GM23338 (cell line): ENCODE data around the gene LRRC27. TPM values are rescaled to one million over a fixed set of nuclear protein-coding genes. Genes with fewer than 3 reads are reported as not detected.

ENCODE experiments used
- ATAC-seq: fragments of 200-7000 bp; cut with Tn5 transposase; 3 replicates; pipeline ENCODE4 v1.9.1; 2020
- DNase-seq: peaks from one replicate; pipeline ENCODE4 v3.0.0-alpha.2; 2015; ENCODE audit warnings: low spot score
- H2AFZ ChIP-seq: fragments of 200-600 bp; sonication (generic); 2 replicates; pipeline ENCODE4 v1.8.0; 2016; ENCODE audit warnings: antibody characterized with exemption, mild to moderate bottlenecking, moderate library complexity
- H3F3A ChIP-seq: fragments of 200-600 bp; sonication (generic); replicated peaks from 2 replicates; pipeline ENCODE4 v1.8.0; 2017; ENCODE audit warnings: antibody characterized with exemption, mixed run types, low read depth
- H3K27ac ChIP-seq: fragments of 200-600 bp; sonication (generic); 2 replicates; pipeline ENCODE4 v1.6.1; 2016; ENCODE audit warnings: low read depth
- H3K27me3 ChIP-seq: fragments of 200-600 bp; sonication (generic); 2 replicates; pipeline ENCODE4 v1.8.0; 2016; ENCODE audit warnings: mild to moderate bottlenecking, mixed run types, moderate library complexity; ENCODE audit not compliant: insufficient read depth
- H3K36me3 ChIP-seq: fragments of 200-600 bp; sonication (generic); 2 replicates; pipeline ENCODE4 v1.8.0; 2016; ENCODE audit warnings: mild to moderate bottlenecking; ENCODE audit not compliant: insufficient read depth
- H3K4me1 ChIP-seq: fragments of 200-600 bp; sonication (generic); 2 replicates; pipeline ENCODE4 v1.8.0; 2016; ENCODE audit warnings: mild to moderate bottlenecking, moderate library complexity; ENCODE audit not compliant: insufficient read depth
- H3K4me2 ChIP-seq: fragments of 200-600 bp; sonication (generic); 2 replicates; pipeline ENCODE4 v1.7.1; 2017; ENCODE audit warnings: mixed run types
- H3K4me3 ChIP-seq: fragments of 200-600 bp; sonication (generic); 2 replicates; pipeline ENCODE4 v1.6.1; 2016; ENCODE audit warnings: mixed run types
- H3K79me2 ChIP-seq: fragments of 200-600 bp; sonication (generic); replicated peaks from 2 replicates; pipeline ENCODE4 v1.8.0; 2017; ENCODE audit warnings: mild to moderate bottlenecking; ENCODE audit not compliant: insufficient read depth
- H3K9me2 ChIP-seq: fragments of 200-600 bp; sonication (generic); 2 replicates; pipeline ENCODE4 v1.8.0; 2017; ENCODE audit not compliant: insufficient read depth
- H4K20me1 ChIP-seq: fragments of 200-600 bp; sonication (generic); replicated peaks from 2 replicates; pipeline ENCODE4 v1.8.0; 2017; ENCODE audit warnings: mild to moderate bottlenecking; ENCODE audit not compliant: insufficient read depth
- H3K27ac Mint-ChIP-seq: 2 replicates; pipeline ENCODE4 v1.8.0; 2020; ENCODE audit warnings: inconsistent platforms, mild to moderate bottlenecking, moderate library complexity, mixed read lengths
- H3K27me3 Mint-ChIP-seq: 3 replicates; pipeline ENCODE4 v1.8.0; 2022; ENCODE audit warnings: low read depth, mild to moderate bottlenecking, moderate library complexity, mixed read lengths, inconsistent platforms; ENCODE audit not compliant: insufficient read depth, poor library complexity
- H3K36me3 Mint-ChIP-seq: 3 replicates; pipeline ENCODE4 v1.8.0; 2021; ENCODE audit warnings: low read depth, mild to moderate bottlenecking, inconsistent platforms, moderate library complexity, mixed read lengths
- H3K4me1 Mint-ChIP-seq: 3 replicates; pipeline ENCODE4 v1.8.0; 2020; ENCODE audit warnings: mild to moderate bottlenecking, inconsistent platforms, mixed read lengths
- H3K4me3 Mint-ChIP-seq: 3 replicates; pipeline ENCODE4 v1.8.0; 2021; ENCODE audit warnings: moderate library complexity, mild to moderate bottlenecking, inconsistent platforms, mixed read lengths
- H3K9me3 Mint-ChIP-seq: 3 replicates; pipeline ENCODE4 v1.8.0; 2020; ENCODE audit warnings: moderate library complexity, mild to moderate bottlenecking, inconsistent platforms, mixed read lengths
- CREB1 ChIP-seq: fragments of 250-450 bp; sonication (Bioruptor Pico); IDR thresholded peaks from 2 replicates; pipeline ENCODE4 v1.5.0; 2020; ENCODE audit warnings: low read depth, mild to moderate bottlenecking, moderate library complexity
- CTCF ChIP-seq, 2 experiments: fragments of 200-600 bp in 1 of 2; sonication (generic) in 1 of 2; conservative IDR thresholded peaks; 2 replicates each; pipeline versions ENCODE4 v1.5.1 to v1.6.1; 2016 to 2017; ENCODE audit warnings: antibody characterized with exemption in 2 of 2, low read depth in 2 of 2, mild to moderate bottlenecking in 2 of 2, moderate library complexity in 1 of 2
- ETS1 ChIP-seq: IDR thresholded peaks from 2 replicates; pipeline ENCODE4 v1.6.1; 2016; ENCODE audit warnings: antibody characterized with exemption
- EZH2 ChIP-seq: fragments of 200-600 bp; sonication (generic); IDR thresholded peaks from one replicate; pipeline ENCODE4 v1.8.0; 2017; ENCODE audit warnings: antibody characterized with exemption, mild to moderate bottlenecking, low read depth; ENCODE audit not compliant: unreplicated experiment
- EZH2phosphoT487 ChIP-seq: fragments of 200-600 bp; sonication (generic); IDR thresholded peaks from one replicate; pipeline ENCODE4 v1.8.1; 2018; ENCODE audit warnings: antibody characterized with exemption; ENCODE audit not compliant: unreplicated experiment
- JUNB ChIP-seq: IDR thresholded peaks from one replicate; pipeline ENCODE4 v1.6.1; 2016; ENCODE audit warnings: antibody characterized with exemption; ENCODE audit not compliant: unreplicated experiment
- REST ChIP-seq: IDR thresholded peaks from one replicate; pipeline ENCODE4 v1.6.1; 2018; ENCODE audit warnings: antibody characterized with exemption; ENCODE audit not compliant: unreplicated experiment
- STAT1 ChIP-seq: IDR thresholded peaks from one replicate; pipeline ENCODE4 v1.6.1; 2016; ENCODE audit warnings: antibody characterized with exemption; ENCODE audit not compliant: unreplicated experiment
- ZNF331 ChIP-seq: fragments of 250-450 bp; sonication (Bioruptor Pico); IDR thresholded peaks from 2 replicates; pipeline ENCODE4 v1.5.0; 2020; ENCODE audit warnings: low read depth, mild to moderate bottlenecking, moderate library complexity
- polyA plus RNA-seq: library from polyadenylated mRNA; unstranded; fragments of >200 nt; fragmentation: Nextera tagmentation; extraction: Ambion mirVana; gene quantifications from 2 replicates; pipeline ENCODE4 v1.2.1, GENCODE V29; 2016
- total RNA-seq: library from RNA; depleted of rRNA; stranded (reverse); fragments of >200 nt; shearing (Covaris generic); gene quantifications from 2 replicates; pipeline ENCODE4 v1.2.3, GENCODE V29; 2014

LRRC27 gene
- total and polyA plus RNA-seq, 2 experiments from 2014 or later = 2.9 to 3.5 TPM

GRCh38 chr10:132361581-132362101, 29.6 kb downstream of the LRRC27 start:
- Histone ChIP-seq H4K20me1 (no peaks in the 10 kb centered on the region), H3K36me3 (no peaks in the 10 kb centered on the region), H3K4me1 (no peaks in the 10 kb centered on the region), H3K27me3 (no peaks in the 10 kb centered on the region), H3F3A (0 out of 2 replicates have a peak, but pooled peaks cover 3% of the 10 kb centered on the region), H2AFZ (no peak overlapping the region), H3K9me2 (no peaks in the 10 kb centered on the region), H3K79me2 (no peaks in the 10 kb centered on the region), H3K27ac (no peak overlapping the region), H3K4me3 (no peak overlapping the region), H3K4me2 (no peak overlapping the region)
- Mint-ChIP-seq H3K27ac (no peak overlapping the region), H3K27me3 (peaks cover 7% of the 10 kb centered on the region), H3K9me3 (no peaks in the 10 kb centered on the region; the same call in 2 of the 3 replicates), H3K4me1 (peaks cover 3% of the 10 kb centered on the region; the same call in 2 of the 3 replicates), H3K36me3 (peaks cover 3% of the 10 kb centered on the region; the same call in 1 of the 3 replicates), H3K4me3 (no peak overlapping the region)
- no peak for DNase-seq
- no peak for TF ChIP-seq CTCF (conservative IDR thresholded peaks at IDR 0.05; ENCODE audit: low read depth in 2 of 2)
- no peak for TF ChIP-seq EZH2
- TF ChIP-seq EZH2phosphoT487 = no peak
- no peak for ATAC-seq

- ATAC-seq = no peak
- TF ChIP-seq STAT1 (no peak), ZNF331 (no peak), CREB1 (CRISPR knock-in tag) (no peak), EZH2phosphoT487 (no peak), ETS1 (no peak), CTCF (conservative IDR thresholded peaks at IDR 0.05; ENCODE audit: low read depth in 2 of 2) (no peak), JUNB (no peak), EZH2 (no peak), REST (no peak)
Observed at GRCh38 chr10:132362151-132362611, 30.2 kb downstream of the LRRC27 start.

More at GRCh38 chr10:132362151-132362611, 30.2 kb downstream of the LRRC27 start:
- Histone ChIP-seq H3F3A (0 out of 2 replicates have a peak, but pooled peaks cover 3% of the 10 kb centered on the region), H3K27ac (no peak overlapping the region), H3K4me2 (no peak overlapping the region), H3K9me2 (no peaks in the 10 kb centered on the region), H4K20me1 (no peaks in the 10 kb centered on the region), H3K27me3 (no peaks in the 10 kb centered on the region), H3K4me3 (no peak overlapping the region), H3K79me2 (no peaks in the 10 kb centered on the region), H2AFZ (no peak overlapping the region), H3K4me1 (no peaks in the 10 kb centered on the region), H3K36me3 (no peaks in the 10 kb centered on the region)
- Mint-ChIP-seq H3K27ac (no peak overlapping the region), H3K4me1 (peaks cover 3% of the 10 kb centered on the region; the same call in 2 of the 3 replicates), H3K9me3 (no peaks in the 10 kb centered on the region; the same call in 2 of the 3 replicates), H3K27me3 (peaks cover 7% of the 10 kb centered on the region), H3K4me3 (no peak overlapping the region), H3K36me3 (peaks cover 3% of the 10 kb centered on the region; the same call in 1 of the 3 replicates)
- DNase-seq = no peak
